PFSK-1 (cell line): ENCODE data around the gene PIGQ.

Experiments used
- FOXP2 ChIP-seq: optimal IDR thresholded peaks from 2 replicates; pipeline ENCODE3; 2011; ENCODE audit warnings: borderline replicate concordance, control low read depth, inconsistent platforms; ENCODE audit not compliant: insufficient read depth; ENCODE audit errors: extremely low read length, extremely low read depth
- POLR2AphosphoS5 ChIP-seq: IDR thresholded peaks from 2 replicates; pipeline ENCODE4 v1.6.1; 2012; ENCODE audit warnings: low read depth, mild to moderate bottlenecking, control low read depth, low read length, moderate library complexity
- REST ChIP-seq, 2 experiments: IDR thresholded peaks; 2 replicates each; pipeline versions ENCODE4 v1.6.1 to v1.8.0; 2011 to 2012; ENCODE audit warnings: low read depth in 2 of 2, low read length in 2 of 2, control low read depth in 1 of 2, inconsistent platforms in 1 of 2, mild to moderate bottlenecking in 1 of 2, moderate library complexity in 1 of 2; ENCODE audit not compliant: insufficient read depth in 1 of 2
- SIN3A ChIP-seq: IDR thresholded peaks from 2 replicates; pipeline ENCODE4 v1.6.1; 2012; ENCODE audit warnings: mild to moderate bottlenecking, low read length, moderate library complexity, borderline replicate concordance; ENCODE audit not compliant: insufficient read depth
- TAF1 ChIP-seq: IDR thresholded peaks from 2 replicates; pipeline ENCODE4 v1.6.1; 2012; ENCODE audit warnings: low read length, control low read depth, borderline replicate concordance; ENCODE audit not compliant: insufficient read depth

DNA sequence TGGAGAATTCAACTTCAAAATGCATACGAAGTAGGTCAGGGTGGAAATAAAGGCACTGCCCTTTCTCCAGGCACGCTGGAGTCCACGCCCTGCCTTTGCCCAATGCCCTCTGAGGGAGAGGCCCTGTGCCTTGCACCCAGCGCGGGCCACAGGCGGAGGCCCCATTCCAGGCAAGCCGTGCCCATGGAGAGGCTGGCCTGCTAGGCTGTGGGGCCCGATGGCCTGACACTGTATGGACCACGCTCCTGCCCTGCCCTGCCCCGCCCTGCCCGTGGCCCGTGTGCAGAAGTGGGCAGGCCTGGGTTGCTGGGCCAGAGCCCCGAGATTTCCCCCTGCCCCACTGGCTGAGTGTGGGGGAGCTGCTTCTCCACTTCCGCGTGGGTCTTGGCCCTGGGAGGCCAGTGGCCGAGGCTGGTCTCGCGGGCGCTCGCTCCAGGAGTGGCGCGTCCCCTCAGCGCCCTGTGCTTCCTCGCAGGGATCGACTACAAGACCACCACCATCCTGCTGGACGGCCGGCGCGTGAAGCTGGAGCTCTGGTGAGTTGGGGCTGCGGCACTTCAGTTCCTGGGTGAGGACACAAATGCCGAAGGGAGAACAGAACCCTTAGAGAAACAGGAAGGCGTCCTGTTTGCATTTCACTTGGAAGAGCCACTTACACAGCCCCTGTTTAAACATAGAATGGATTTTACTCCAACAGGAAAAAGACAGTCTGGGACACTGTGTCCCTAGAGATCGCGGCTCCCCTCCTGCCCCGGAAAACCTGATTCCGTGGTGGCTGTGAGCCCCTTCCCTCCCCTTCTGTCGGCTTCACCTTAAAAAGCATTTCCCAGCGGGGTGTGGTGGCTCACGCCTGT, 47.2 kb downstream of the PIGQ start:
- TF ChIP-seq SIN3A (no peak), REST (IDR thresholded peaks at IDR 0.05; ENCODE audit: insufficient read depth in 1 of 2, low read depth in 2 of 2, low read length in 2 of 2) (no peak), POLR2AphosphoS5 (no peak), TAF1 (no peak), FOXP2 (no peak)
